ENCODE data around the gene SRRM4. TPM values are rescaled to one million over a fixed set of nuclear protein-coding genes. Genes with fewer than 3 reads are reported as not detected.

The SRRM4 gene
- total RNA-seq (2022; extraction: Qiagen RNA extraction; ENCODE audit: low read depth) = not detected in 5 replicates

GRCh38 chr12:118981285-118982211 lies at the start of gene SRRM4:
TSS of gene SRRM4 (plus strand) at chr12:118981541. CDS start at chr12:118981883, 342 bp downstream.

GRCh38 chr12:119178544-119179334 lies 197.4 kb downstream of the SRRM4 start, which contains the start of gene HSPB8:
TSS of gene HSPB8 (plus strand) at chr12:119178931. CDS start at chr12:119179313, 382 bp downstream.

Other genes with a start within 250 kb of the SRRM4 start
- 13.0 to 21.8 TPM (median 15.1 TPM) in 5 replicates for gene HSPB8, start 197.4 kb downstream of the SRRM4 start, total RNA-seq (2022; extraction: Qiagen RNA extraction; ENCODE audit: low read depth)